Measurements from ENCODE around the gene RABL2B.

The RABL2B gene

GRCh38 chr22:50717709-50718351, 65.6 kb downstream of the RABL2B start:
- no peak overlapping the region for H3K4me3 ChIP-seq
- H3K27ac ChIP-seq, result no peak overlapping the region
- H3K36me3 ChIP-seq, result peaks cover 0 to 73% (median 20%) of the 10 kb centered on the region in 11 experiments; a peak in 15 of 22 replicates
- peaks cover 0 to 32% (median 11%) of the 10 kb centered on the region in 11 experiments; a peak in 13 of 22 replicates for H4K20me1 ChIP-seq
- H3K4me1 ChIP-seq, result peaks cover 9 to 24% (median 17%) of the 10 kb centered on the region in 10 experiments; a peak in 19 of 20 replicates
- H3K27me3 ChIP-seq, result no peaks in the 10 kb centered on the region
- TF ChIP-seq Cebpa-rat (IDR thresholded peaks at IDR 0.05), result no peak
- no peak overlapping the region for H3K4me2 ChIP-seq
- no peaks in the 10 kb centered on the region for H3K9me3 ChIP-seq (replicated peaks in 1 of 11)
- H3K9ac ChIP-seq, result no peak overlapping the region
